GM20000 (cell line): ENCODE data around the gene DCDC2B.

Source experiments
- DNase-seq: peaks from one replicate; pipeline ENCODE4 v3.0.0; 2012; ENCODE audit warnings: low spot score
- CTCF ChIP-seq: IDR thresholded peaks from 2 replicates; pipeline ENCODE4 v1.5.1; 2012; ENCODE audit warnings: mild to moderate bottlenecking, control low read depth; ENCODE audit errors: extremely low read depth, missing control alignments

DCDC2B gene

DNA sequence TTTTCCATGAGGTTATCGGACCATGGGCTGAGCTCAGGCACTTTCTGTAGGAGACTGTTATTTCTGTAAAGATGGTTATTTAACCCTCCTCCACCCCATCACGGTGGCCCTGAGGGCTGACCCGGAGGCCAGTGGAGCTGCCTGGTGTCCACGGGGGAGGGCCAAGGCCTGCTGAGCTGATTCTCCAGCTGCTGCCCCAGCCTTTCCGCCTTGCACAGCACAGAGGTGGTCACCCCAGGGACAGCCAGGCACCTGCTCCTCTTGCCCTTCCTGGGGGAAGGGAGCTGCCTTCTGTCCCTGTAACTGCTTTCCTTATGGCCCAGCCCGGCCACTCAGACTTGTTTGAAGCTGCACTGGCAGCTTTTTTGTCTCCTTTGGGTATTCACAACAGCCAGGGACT is 11.1 kb upstream of the DCDC2B start:
- TF ChIP-seq CTCF, result no peak
- no peak for DNase-seq

DNA sequence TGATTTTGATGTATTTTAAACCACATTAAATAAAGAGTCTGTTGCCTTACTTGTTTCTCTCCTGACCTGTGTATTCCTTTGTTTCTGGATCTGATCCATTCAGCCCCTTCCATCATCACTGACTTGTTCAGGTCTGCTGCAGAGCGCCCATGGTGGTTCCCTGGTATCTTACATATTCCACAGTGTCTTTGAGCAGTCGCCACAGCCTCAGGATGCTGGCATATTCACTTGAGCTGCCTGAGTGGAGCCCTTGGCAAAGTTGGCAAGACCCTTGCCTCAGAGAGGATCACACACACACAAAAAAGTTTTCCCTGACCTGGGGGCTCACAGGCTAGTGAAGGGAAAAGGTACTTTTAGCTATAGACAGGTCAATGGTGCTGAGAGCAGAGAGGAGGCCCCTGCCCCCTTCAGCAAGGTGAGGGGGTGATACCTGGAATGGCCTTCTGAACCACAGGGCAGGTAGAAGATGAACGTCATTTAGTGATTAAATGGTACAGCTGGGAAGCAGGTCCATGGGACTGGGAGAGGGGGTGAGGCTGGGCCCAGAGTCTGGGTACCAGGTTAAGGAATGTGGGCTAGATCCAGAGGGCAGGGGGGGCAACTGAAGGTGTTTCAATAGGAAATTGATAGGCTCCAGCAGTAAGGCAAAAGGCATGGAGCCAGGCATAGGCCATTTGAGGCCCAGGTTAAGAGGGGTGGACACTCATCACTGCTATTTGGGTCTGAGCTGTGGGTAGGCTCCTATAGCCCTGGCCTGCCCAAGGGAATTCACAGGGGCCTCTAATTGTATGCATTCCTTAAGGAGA is 10.4 kb upstream of the DCDC2B start:
- TF ChIP-seq CTCF, result no peak
- no peak for DNase-seq

DNA sequence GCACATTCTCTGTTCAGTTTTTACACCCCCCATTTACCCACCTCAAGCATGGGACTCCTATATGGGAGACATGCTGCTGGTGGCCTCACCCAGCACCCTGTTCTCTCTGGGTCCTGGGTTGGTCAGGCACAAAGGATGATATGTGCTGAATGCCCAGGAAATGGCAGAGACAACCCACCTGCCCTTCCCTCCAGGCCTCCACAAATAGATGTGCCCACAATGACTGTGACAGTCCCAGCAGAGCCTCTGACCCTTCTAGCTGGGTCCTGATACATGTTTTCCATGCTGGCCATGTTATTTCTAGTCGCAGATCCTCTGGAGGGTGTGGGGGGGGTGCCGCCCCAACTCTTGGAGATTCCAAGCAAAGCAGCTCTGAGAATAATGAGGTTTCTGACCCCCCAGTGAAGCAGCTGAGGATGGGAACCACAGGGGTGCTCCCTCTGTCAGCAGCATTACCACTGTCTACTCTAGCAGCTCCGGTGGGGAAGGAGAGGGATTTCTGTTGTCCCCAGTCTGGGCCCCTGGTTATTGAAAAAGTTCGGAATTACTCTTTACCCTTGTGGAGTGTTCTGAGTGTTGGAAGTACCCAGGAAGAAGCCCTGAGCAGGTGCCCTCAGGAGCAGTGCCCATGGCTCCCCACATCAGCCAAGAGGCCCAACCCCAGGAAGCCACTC is 9.7 kb upstream of the DCDC2B start:
- TF ChIP-seq CTCF, result no peak

DNA sequence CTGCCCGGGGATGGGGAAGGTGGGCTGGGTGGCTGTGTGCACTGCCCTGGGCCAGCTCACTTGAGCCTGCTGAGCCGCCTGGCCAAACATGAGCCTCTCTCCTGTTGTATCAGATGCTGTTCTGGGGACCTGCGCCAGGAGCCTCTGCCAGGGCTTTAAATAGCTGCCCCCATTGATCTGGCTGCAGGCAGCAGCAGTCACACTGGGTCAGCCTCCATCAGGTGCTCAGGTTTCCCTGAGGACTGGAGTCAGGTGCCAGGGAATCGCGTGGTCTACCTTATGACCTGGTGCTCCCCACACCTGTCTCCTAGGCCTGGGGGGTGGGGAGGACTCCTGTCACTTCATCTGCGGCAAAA is 9.2 kb upstream of the DCDC2B start:
- no peak for DNase-seq
- no peak for TF ChIP-seq CTCF

More for the DNA sequence above, 9.7 kb upstream of the DCDC2B start:
- no peak for DNase-seq

DNA sequence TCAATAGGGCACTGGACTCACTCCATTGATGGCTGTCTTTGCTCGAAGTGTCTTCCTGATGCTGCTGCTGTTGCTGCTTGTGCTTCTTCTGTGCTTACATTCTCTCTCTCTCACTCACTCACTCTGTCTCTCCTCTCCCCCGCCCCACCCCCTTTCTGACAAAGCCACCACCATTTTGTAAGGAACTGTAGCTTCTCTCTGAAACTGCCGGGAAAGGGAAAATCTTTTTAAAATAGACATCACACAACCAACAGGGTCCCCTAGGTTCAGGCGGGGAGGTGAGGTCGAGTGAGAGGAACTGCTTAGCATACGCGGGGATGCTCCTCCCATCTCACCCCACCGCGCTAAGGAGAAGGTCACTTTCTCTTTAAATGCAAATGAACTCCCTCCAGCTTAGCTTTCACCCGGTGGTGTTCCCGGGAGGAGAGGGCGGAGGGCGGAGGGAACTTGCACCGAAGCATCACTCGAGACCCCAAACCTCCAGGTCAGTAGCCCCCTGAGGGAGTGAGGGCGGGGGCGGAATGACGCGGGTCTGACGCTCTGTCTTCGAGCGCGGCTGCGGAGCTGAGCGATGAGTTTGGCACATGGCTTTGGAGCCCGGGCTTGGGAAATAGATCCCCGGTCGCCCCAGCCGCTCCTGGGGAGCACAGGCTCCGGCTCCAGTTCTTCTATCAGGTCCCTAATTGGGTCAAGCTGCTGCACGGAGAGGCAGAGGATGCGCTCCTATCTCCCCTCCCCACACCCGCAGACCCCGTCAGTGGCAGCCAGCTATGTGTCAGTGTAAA is 8.5 kb upstream of the DCDC2B start, which contains the start of gene CCDC28B:
Gene CCDC28B, plus strand, starts transcription at position 370 of the 785 bp plus-strand sequence. CDS start 1,341 bp downstream, outside the sequence.
- no peak for TF ChIP-seq CTCF
- DNase-seq, result peak; percentile 75

DNA sequence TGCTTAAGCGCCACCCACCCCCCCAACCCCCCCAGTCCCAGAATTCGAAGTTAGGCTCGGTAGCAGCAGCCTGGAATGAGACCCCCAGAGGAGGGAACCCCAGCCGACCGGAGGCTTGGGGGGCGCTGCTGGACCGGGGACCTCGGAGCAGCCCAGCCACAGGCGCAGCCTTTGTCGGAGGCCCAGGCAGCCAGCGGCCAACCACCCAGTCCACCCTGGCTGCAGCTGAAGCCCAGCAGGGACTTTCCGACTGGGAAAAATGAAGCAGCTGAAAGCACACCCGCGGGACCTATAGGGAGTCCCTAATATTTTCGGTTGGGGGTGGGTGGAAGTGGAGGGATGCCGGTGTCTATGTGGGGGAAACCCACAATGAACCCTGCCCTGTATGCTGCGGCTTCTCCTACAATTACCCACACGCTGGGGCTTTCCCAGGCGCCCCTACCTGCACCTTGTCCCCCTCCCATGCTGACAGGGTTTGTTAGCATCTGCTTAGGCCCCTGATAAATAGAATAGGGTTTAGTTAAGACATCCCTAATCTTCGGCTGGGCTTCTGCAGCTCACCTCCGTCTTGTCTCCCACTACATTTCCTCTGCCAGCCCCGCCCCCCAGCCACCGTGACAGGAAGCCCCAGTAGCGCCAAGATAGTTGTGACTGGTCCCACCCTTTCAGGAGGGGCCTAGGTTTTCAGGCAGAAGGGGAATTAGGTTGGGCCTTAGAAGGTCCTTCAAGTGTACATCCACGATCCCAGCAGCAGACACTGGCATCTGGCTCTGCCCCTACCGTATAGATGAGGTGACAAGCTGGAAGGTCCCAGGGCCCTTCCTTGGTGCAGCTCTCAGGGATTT is 7.7 kb upstream of the DCDC2B start:
- DNase-seq, result peak; percentile 83
- TF ChIP-seq CTCF, result no peak
